GM12878 (cell line): ENCODE data around the gene AP1B1.

Source experiments
- CTCF ChIP-seq, 3 experiments: IDR thresholded peaks in 2 of 3; conservative IDR thresholded peaks in 1 of 3; 2 replicates each; pipeline ENCODE4 v1.5.1; 2011; ENCODE audit warnings: low read depth in 3 of 3, low read length in 3 of 3, mild to moderate bottlenecking in 3 of 3, control low read depth in 2 of 3, moderate library complexity in 2 of 3, inconsistent platforms in 1 of 3, mixed read lengths in 1 of 3; ENCODE audit not compliant: control insufficient read depth in 2 of 3, insufficient read depth in 1 of 3; ENCODE audit errors: extremely low read depth in 1 of 3
- STAT3 ChIP-seq: IDR thresholded peaks from 2 replicates; pipeline ENCODE4 v1.6.1; 2011; ENCODE audit warnings: low read depth, low read length, improper control_type of control experiment
- YY1 ChIP-seq: IDR thresholded peaks from 2 replicates; pipeline ENCODE4 v1.6.1; 2011; ENCODE audit warnings: low read depth, mild to moderate bottlenecking, low read length

- TF ChIP-seq CTCF (IDR thresholded peaks at IDR 0.05 in 2 of 3, conservative IDR thresholded peaks at IDR 0.05 in 1 of 3; ENCODE audit: control insufficient read depth in 2 of 3, extremely low read depth in 1 of 3, insufficient read depth in 1 of 3, low read depth in 3 of 3, low read length in 3 of 3), result no peak
- TF ChIP-seq STAT3, result no peak
- no peak for TF ChIP-seq YY1
These were observed 85.5 kb downstream of the AP1B1 start for GRCh38 chr22:29302681-29303465.
